H1 (cell line): Measurements from ENCODE around the gene NEURL2. TPM values are rescaled to one million over a fixed set of nuclear protein-coding genes. Genes with fewer than 3 reads are reported as not detected.
A peak's percentile ranks its signal among the peaks of the same experiment; 100 is the strongest.

Experiments used
- CEBPB ChIP-seq: IDR thresholded peaks from 2 replicates; pipeline ENCODE4 v1.6.1; 2012; ENCODE audit warnings: low read depth, low read length
- CHD2 ChIP-seq: IDR thresholded peaks from 2 replicates; pipeline ENCODE4 v1.6.1; 2012; ENCODE audit warnings: low read length, improper control_type of control experiment
- GTF2F1 ChIP-seq: IDR thresholded peaks from 2 replicates; pipeline ENCODE4 v1.6.1; 2012; ENCODE audit warnings: low read depth, low read length, improper control_type of control experiment, borderline replicate concordance
- HDAC2 ChIP-seq, 2 experiments: fragments of 300-600 bp in 1 of 2; sonication (generic) in 1 of 2; IDR thresholded peaks; 2 replicates each; pipeline ENCODE4 v1.6.1; 2011 to 2012; ENCODE audit warnings: low read depth in 2 of 2, low read length in 2 of 2, mild to moderate bottlenecking in 2 of 2, moderate library complexity in 2 of 2, borderline replicate concordance in 1 of 2, inconsistent platforms in 1 of 2
- JUN ChIP-seq: IDR thresholded peaks from 2 replicates; pipeline ENCODE4 v1.6.1; 2011; ENCODE audit warnings: low read depth, mild to moderate bottlenecking, improper control_type of control experiment, low read length
- POLR2A ChIP-seq, 2 experiments: IDR thresholded peaks; 1 replicate in 1 of 2; 2 replicates in 1 of 2; pipeline ENCODE4 v1.6.1; 2011; ENCODE audit warnings: low read depth in 2 of 2, low read length in 2 of 2, mild to moderate bottlenecking in 2 of 2; ENCODE audit errors: control extremely low read depth in 1 of 2
- POLR2AphosphoS5 ChIP-seq: IDR thresholded peaks from 2 replicates; pipeline ENCODE4 v1.6.1; 2011; ENCODE audit warnings: low read depth, low read length
- SAP30 ChIP-seq: fragments of 300-600 bp; sonication (generic); IDR thresholded peaks from 2 replicates; pipeline ENCODE4 v1.7.1; 2012; ENCODE audit warnings: low read length, moderate library complexity, mild to moderate bottlenecking, inconsistent platforms; ENCODE audit not compliant: insufficient read depth, insufficient replicate concordance
- SP1 ChIP-seq: IDR thresholded peaks from 2 replicates; pipeline ENCODE4 v1.6.1; 2011; ENCODE audit warnings: low read depth, low read length
- TAF7 ChIP-seq: optimal IDR thresholded peaks from 2 replicates; pipeline ENCODE3; 2011; ENCODE audit warnings: low read depth, mild to moderate bottlenecking, inconsistent platforms, low read length, moderate library complexity, borderline replicate concordance
- TBP ChIP-seq: IDR thresholded peaks from 2 replicates; pipeline ENCODE4 v1.6.1; 2011; ENCODE audit warnings: low read depth, low read length, improper control_type of control experiment
- ZNF274 ChIP-seq: IDR thresholded peaks from 2 replicates; pipeline ENCODE4 v1.7.0; 2012; ENCODE audit warnings: low read length, borderline replicate concordance; ENCODE audit errors: extremely low read depth
- polyA plus RNA-seq, 7 experiments: library from polyadenylated mRNA; depleted of rRNA in 3 of 7; stranded (reverse) in 5 of 7; unstranded in 2 of 7; fragments of >200 nt in 5 of 7; fragments of 200-250 nt in 2 of 7; gene quantifications; 1 replicate in 5 of 7; 2 replicates in 1 of 7; 4 replicates in 1 of 7; pipeline versions ENCODE4 v1.2.1 to v1.2.3, GENCODE V29; 2011 to 2013; ENCODE audit warnings: missing spikeins in 2 of 7, mixed read lengths in 2 of 7
- total RNA-seq: library from RNA; stranded (reverse); fragmentation: NEBNext Ultra II Directional; extraction: Animal tissue kit (Norgen Biotek cat#: 25700); gene quantifications from 2 replicates; pipeline ENCODE4 v1.2.1, GENCODE V29; 2021
- TF ChIP-seq, protein P1 (sequence below): IDR thresholded peaks from 2 replicates; pipeline ENCODE4 v1.6.1; 2011; ENCODE audit warnings: low read depth, mild to moderate bottlenecking, low read length; ENCODE audit not compliant: insufficient read depth

NEURL2 gene
- total and polyA plus RNA-seq, 2 of the 8 experiments (the other 6 are each of a cell fraction or from before 2014, with no cell fraction given), result 6.9 TPM

DNA sequence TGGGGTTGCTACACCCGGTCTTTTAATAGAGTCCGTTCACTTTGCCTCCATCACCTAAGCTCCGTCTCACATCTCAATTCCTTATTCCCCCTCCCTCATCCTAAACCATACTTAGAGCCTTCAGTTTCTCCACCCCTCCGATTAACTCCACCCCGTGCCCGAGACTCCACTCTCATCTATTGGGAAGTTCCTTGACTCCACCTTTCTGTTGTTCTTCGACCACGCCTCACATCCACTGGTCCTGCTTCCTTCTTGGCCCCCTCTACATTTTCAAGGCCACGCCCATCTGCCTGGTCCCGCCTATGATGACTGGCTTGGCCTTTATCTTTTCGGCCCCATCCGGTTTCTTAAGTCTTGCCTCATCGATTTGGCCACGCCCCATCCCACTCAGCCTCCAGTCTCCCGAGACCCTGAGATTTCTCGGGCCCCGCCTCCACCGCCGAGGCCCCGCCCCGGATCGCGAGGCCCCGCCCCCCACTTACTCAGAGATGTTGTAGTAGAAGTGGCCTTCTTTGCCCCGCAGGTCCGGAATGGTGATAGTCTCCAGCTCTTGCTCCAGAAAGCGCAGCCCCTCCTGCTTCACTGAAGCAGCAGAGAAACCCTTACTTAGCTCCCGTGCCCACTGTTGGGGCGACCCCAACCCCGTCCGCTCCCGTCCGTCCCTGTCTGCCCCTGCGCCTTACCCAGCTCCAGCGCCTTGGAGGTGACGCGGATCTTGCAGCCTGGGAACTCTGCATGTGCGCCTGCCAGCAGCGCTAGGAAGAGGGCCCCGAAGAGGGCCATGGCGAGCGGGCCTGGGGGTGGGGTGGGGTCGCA, 19.9 kb upstream of the NEURL2 start (continued):
- TF ChIP-seq, protein P1, sequence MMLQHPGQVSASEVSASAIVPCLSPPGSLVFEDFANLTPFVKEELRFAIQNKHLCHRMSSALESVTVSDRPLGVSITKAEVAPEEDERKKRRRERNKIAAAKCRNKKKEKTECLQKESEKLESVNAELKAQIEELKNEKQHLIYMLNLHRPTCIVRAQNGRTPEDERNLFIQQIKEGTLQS, result peak; percentile 80; the same call in 1 of the 2 replicates
- TF ChIP-seq ZNF274, result no peak
- peak; percentile 12; the same call in 1 of the 2 replicates for TF ChIP-seq SP1
- TF ChIP-seq SAP30, result no peak
- TF ChIP-seq TBP, result peak; percentile 85
- TF ChIP-seq JUN, result peak; percentile 59; the same call in 1 of the 2 replicates
- TF ChIP-seq TAF7, result peak; percentile 58
- TF ChIP-seq CEBPB, result peak; percentile 98
- TF ChIP-seq HDAC2 (IDR thresholded peaks at IDR 0.05; ENCODE audit: borderline replicate concordance in 1 of 2, low read depth in 2 of 2, low read length in 2 of 2), result 0 out of 4 replicates have a peak, but pooled peaks of 1 of the 2 experiments have one; percentile 13
- TF ChIP-seq CHD2, result peak; percentile 91
- TF ChIP-seq POLR2A (IDR thresholded peaks at IDR 0.05; ENCODE audit: control extremely low read depth in 1 of 2, low read depth in 2 of 2, low read length in 2 of 2), result peak; percentile 59 to 68; a peak in 2 of 3 replicates
- peak; percentile 18; the same call in 1 of the 2 replicates for TF ChIP-seq GTF2F1
- peak; percentile 73 for TF ChIP-seq POLR2AphosphoS5
